GM18873 (cell line): ENCODE results near the gene FFAR4.
"Not testable (repeated sequence)": the region's sequence is repeated elsewhere in the genome, so short reads cannot be mapped to it uniquely, and the experiment has no call there.

Experiments
- ATAC-seq: cut with Tn5 transposase; IDR thresholded peaks from one replicate; pipeline ENCODE4 v1.9.1; 2021; ENCODE audit warnings: mild to moderate bottlenecking, moderate library complexity, moderate number of reproducible peaks; ENCODE audit not compliant: unreplicated experiment, low FRiP score

Gene FFAR4

DNA sequence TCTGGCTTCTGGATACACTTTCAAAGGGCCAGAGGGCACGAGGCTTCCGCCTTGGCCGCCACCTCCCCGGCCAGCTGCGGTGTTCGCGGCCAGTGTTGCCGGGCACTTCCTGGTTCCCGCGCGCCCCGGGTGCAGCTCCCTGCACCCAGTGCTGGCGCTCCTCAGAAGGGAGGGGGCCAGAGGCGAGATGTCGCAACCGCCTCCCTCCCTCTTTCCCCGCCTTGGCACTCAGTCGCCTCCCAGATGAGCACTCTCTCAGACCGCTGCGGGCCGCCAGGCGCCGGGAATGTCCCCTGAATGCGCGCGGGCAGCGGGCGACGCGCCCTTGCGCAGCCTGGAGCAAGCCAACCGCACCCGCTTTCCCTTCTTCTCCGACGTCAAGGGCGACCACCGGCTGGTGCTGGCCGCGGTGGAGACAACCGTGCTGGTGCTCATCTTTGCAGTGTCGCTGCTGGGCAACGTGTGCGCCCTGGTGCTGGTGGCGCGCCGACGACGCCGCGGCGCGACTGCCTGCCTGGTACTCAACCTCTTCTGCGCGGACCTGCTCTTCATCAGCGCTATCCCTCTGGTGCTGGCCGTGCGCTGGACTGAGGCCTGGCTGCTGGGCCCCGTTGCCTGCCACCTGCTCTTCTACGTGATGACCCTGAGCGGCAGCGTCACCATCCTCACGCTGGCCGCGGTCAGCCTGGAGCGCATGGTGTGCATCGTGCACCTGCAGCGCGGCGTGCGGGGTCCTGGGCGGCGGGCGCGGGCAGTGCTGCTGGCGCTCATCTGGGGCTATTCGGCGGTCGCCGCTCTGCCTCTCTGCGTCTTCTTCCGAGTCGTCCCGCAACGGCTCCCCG lies at the start of gene FFAR4:
TSS of gene FFAR4 (plus strand) at position 231 of the 842 bp plus-strand sequence. CDS start at position 287, 56 bp downstream.
- ATAC-seq, result no peak

DNA sequence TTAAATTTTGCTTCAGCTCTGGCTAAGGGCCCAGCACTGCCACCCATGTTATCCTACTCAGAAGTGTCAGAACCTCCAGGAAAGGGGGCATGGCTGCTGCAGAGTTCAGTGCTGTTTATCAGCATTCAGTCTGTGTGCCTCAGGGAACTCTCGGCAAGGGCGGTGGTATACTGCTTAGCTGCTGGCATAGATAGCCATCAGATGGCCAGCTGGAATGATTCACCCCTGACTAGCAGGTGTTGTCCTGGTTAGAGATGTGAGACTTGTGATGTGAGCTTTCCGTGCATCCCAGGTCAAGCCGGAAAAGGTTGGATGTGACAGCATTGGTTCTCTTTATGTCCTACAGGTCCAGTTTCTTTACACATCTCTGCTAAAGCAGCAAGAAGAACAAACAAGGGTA lies 47.9 kb upstream of the FFAR4 start:
- no peak for ATAC-seq

DNA sequence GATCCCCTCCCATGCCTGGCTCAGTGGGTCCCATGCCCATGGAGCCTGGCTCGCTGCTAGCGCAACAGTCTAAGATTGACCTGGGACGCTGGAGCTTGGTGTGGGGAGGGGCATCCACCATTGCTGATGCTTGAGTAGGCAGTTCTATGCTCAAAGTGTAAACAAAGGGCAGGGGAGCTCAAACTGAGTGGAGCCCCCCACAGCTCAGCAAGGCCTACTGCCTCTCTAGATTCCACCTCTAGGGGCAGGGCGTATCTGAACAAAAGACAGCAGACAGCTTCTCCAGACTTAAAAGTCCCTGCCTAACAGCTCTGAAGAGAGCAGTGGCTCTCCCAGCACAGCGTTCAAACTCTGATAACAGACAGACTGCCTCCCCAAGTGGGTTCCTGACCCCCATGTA lies 31.2 kb upstream of the FFAR4 start:
- no peak for ATAC-seq

- ATAC-seq, result not testable (repeated sequence)
These were observed 25.6 kb upstream of the FFAR4 start for GRCh38 chr10:93540871-93541270.

- no peak for ATAC-seq
These were observed 24.8 kb upstream of the FFAR4 start for GRCh38 chr10:93541402-93542357.

DNA sequence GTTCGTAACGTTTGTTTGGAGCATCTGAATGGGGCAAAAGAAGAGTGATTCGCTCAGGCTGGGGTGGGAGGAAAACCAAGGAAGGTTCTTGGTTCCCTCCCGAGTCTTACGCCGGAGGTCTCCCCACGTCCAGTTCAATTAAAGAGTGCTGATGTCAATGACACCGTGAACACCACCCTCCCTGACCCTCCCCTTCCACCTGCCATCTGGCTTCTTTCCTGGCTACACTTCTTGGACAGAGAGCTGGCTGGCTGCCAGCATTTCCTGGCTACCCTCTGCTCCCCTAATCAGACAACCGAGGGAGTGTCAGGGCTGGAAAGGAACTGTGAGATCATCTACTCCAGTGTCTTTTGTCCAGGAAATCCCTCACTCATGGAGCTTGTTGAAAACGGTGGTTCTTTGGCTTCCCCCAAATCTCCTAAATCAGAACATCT lies 24.1 kb upstream of the FFAR4 start:
- no peak for ATAC-seq

GRCh38 chr10:93546995-93547394 lies 19.5 kb upstream of the FFAR4 start:
- ATAC-seq, result not testable (repeated sequence)

- no peak for ATAC-seq
These were observed 18.9 kb upstream of the FFAR4 start for GRCh38 chr10:93547522-93547921.

DNA sequence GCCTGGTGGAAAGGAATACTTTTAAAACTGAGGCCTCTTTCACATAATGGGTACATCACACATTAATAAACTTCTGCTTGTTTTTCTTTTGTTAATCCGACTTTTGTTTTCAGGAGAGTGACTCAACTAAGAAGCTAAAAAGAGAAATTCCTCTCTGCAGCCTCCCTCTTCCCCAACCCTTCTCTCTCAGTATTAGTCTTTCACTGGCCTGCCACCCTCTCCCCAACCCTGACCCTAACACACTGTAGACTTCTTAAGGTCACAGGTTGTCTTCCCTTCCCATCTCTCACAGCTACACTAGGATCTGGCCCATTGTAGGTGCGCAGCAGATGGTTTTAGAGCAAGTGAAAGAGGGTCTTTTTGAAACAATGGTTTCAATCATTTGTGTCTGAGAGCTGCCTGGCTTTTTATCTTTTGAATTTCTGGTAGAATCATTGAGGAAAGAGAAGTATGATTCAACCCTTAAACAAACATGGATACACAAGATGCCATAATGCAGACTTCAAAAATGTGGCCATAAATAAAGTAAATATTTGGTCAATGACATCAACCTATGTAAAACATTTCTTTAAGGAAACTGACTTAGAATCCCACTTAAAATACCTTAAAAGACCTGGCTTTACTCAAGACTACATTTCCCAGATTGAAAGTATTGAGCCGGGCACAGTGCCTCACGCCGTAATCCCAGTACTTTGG lies 17.9 kb upstream of the FFAR4 start:
- ATAC-seq, result no peak

DNA sequence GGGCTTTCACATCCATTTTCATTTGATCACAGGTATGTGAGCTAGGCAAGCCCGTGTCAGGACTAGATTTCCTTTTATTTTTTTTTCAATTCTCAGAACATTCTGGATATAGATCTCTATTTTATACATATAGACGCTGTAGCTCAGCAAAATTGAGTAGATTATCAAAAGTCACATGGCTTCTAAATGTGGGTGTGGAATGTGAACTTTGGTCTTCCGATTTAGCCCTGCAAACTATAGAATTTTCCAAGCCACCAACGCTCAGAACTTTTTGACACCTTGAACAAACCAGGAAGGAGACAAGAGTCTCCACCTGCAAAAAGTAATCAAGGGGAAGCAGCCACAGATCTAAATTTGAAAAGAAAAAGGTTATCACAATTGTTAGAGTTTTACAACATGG lies 15.9 kb upstream of the FFAR4 start:
- ATAC-seq, result no peak

GRCh38 chr10:93552780-93553179 lies 13.7 kb upstream of the FFAR4 start:
- ATAC-seq, result no peak

GRCh38 chr10:93553482-93554315 lies 12.8 kb upstream of the FFAR4 start:
- ATAC-seq, result no peak

DNA sequence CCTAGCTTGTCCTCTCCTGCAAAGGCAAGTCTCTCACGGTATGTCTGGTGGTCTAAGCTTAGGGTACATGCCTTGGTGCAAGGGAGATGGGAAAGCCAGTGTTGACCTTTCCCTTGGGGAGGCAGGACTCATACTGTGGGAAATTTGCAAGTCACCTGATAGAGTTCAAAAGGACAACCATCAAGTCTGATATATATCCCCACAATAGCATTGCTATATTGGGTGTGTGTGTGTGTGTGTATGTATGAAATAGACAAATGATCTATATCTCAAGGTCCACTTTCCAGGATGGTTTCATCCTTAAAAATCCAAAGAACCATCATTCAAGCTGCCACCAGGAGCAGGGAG lies 12.2 kb upstream of the FFAR4 start:
- ATAC-seq, result no peak

- no peak for ATAC-seq
These were observed 11.6 kb upstream of the FFAR4 start for GRCh38 chr10:93554760-93555432.

- ATAC-seq, result no peak
These were observed 7.0 kb upstream of the FFAR4 start for GRCh38 chr10:93559490-93559889.

GRCh38 chr10:93560541-93560940 lies 5.9 kb upstream of the FFAR4 start:
- ATAC-seq, result no peak

GRCh38 chr10:93565446-93565845 lies 1.0 kb upstream of the FFAR4 start:
- no peak for ATAC-seq

DNA sequence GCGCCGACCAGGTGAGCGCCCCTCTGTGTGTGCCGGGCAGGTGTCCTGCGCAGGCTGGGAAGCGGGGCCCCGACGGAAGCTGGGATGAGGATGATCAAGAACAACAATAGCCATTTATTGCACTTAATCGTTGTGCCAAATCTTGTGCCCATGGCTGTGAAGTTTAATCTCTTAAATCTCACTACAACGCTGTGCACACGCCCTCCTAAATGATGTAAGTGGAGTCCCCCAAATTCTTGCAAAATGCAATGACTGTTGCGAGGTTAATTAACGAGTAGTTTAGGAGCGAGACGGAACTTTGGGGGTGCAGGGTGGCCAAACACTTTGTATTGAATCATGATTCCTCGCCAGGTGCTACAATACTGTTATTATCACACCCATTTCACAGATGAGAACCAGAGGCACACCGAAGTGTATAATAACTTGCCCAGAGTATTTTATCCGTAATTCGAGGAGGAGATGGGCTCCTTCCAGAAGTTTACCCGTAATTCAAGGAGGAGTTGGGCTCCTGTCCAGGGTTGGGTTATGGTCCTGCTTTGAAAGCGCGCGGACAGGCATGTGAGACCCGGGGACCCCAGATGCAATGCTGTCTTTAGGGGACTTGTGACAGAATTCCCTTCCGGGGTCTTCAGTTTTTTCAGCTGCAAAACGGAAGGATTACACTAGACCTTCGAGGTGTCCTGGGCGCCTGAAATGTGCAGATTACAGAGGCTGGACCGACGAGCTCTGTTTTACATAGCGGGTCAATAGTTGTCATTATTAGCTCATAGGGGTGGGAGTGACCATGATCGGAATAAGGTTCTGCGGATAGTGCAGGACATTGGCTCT lies 1.0 kb downstream of the FFAR4 start:
- ATAC-seq, result no peak

- no peak for ATAC-seq
These were observed 1.6 kb downstream of the FFAR4 start for GRCh38 chr10:93568105-93568390.
